Amygdala (tissue), 56 donors: ENCODE measurements around the gene BICD1.
A peak's percentile ranks its signal among the peaks of the same experiment; 100 is the strongest.
"Not testable (repeated sequence)": the region's sequence is repeated elsewhere in the genome, so short reads cannot be mapped to it uniquely, and the experiment has no call there.

Source experiments
- DNase-seq, 56 donors: peaks; one replicate each; lab custom pipeline; 2025; lab: John Stamatoyannopoulos, UW

Gene BICD1

GRCh38 chr12:32272465-32272864 is 165.8 kb downstream of the BICD1 start:
- DNase-seq: no peak

- no peak for DNase-seq
Observed at GRCh38 chr12:32273063-32273522, 166.4 kb downstream of the BICD1 start.

- DNase-seq: peak in 1 of 56 donors; percentile 9
Observed at GRCh38 chr12:32273712-32274111, 167.1 kb downstream of the BICD1 start.

GRCh38 chr12:32274665-32275064 is 168.0 kb downstream of the BICD1 start:
- DNase-seq: no peak

- DNase-seq: not testable (repeated sequence)
Observed at GRCh38 chr12:32275520-32275919, 168.9 kb downstream of the BICD1 start.

- DNase-seq: no peak
Observed at GRCh38 chr12:32277774-32278173, 171.1 kb downstream of the BICD1 start.

- no peak for DNase-seq
Observed at GRCh38 chr12:32281098-32281497, 174.5 kb downstream of the BICD1 start.

GRCh38 chr12:32284561-32284960 is 177.9 kb downstream of the BICD1 start:
- no peak for DNase-seq

- no peak for DNase-seq
Observed at GRCh38 chr12:32285021-32285420, 178.4 kb downstream of the BICD1 start.

GRCh38 chr12:32285489-32285888 is 178.8 kb downstream of the BICD1 start:
- DNase-seq: no peak

- no peak for DNase-seq
Observed at GRCh38 chr12:32290411-32290810, 183.8 kb downstream of the BICD1 start.

- DNase-seq: no peak
Observed at GRCh38 chr12:32292151-32292550, 185.5 kb downstream of the BICD1 start.

- DNase-seq: no peak
Observed at GRCh38 chr12:32293808-32294419, 187.3 kb downstream of the BICD1 start.

GRCh38 chr12:32296567-32296966 is 189.9 kb downstream of the BICD1 start:
- DNase-seq: no peak

- no peak for DNase-seq
Observed at GRCh38 chr12:32298917-32299316, 192.3 kb downstream of the BICD1 start.

- no peak for DNase-seq
Observed at GRCh38 chr12:32301216-32301615, 194.6 kb downstream of the BICD1 start.

GRCh38 chr12:32302218-32303173 is 195.8 kb downstream of the BICD1 start:
- DNase-seq: peak in 4 of 56 donors; percentile 1 to 20 (median 8)

- DNase-seq: no peak
Observed at GRCh38 chr12:32303174-32303549, 196.5 kb downstream of the BICD1 start.

- no peak for DNase-seq
Observed at GRCh38 chr12:32305163-32305562, 198.5 kb downstream of the BICD1 start.

- DNase-seq: no peak
Observed at GRCh38 chr12:32307326-32307725, 200.7 kb downstream of the BICD1 start.

- no peak for DNase-seq
Observed at GRCh38 chr12:32309811-32310736, 203.4 kb downstream of the BICD1 start.
